Umbilical cord (tissue), 2 donors: ENCODE data around the gene CHST8. TPM values are rescaled to one million over a fixed set of nuclear protein-coding genes. Genes with fewer than 3 reads are reported as not detected.
"Not testable (repeated sequence)": the region's sequence is repeated elsewhere in the genome, so short reads cannot be mapped to it uniquely, and the experiment has no call there.

Experiments used
- DNase-seq: peaks from one replicate; pipeline ENCODE4 v3.0.0-alpha.2; 2015; ENCODE audit warnings: low spot score
- total RNA-seq: library from RNA; depleted of rRNA; stranded (reverse); fragments of >200 nt; gene quantifications from one replicate; pipeline ENCODE4 v1.2.3, GENCODE V29; 2014; ENCODE audit warnings: low replicate concordance; ENCODE audit not compliant: insufficient read depth

Gene CHST8
- total RNA-seq, 1 donor from 2014 or later = not detected

DNA sequence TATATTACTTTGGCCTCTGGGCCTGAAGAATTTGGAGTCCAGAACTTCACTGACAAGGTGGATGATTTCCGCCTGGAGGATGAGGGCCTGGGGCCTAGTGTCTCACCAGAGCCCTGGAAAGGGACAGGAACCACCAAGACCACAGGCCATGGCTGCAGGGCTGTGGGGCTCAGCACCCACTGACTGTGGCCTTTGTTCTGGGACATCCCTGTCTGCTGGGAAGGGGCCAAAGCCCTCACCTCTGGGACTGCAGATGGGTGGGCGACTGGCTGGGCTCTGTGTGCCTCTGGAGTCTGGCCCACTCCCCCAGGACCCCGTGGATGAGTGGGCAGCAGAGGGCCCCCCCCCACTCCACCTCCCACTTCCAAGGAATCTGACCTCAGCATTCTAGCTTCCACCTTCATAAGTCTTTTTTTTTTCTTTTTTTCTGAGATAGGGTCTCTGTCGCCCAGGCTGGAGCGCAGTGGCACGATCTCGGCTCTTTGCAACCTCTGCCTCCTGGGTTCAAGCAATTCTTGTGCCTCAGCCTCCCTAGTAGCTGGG is 20.3 kb downstream of the CHST8 start:
- DNase-seq = no peak

GRCh38 chr19:33644284-33644836 is 22.6 kb downstream of the CHST8 start:
- DNase-seq = no peak

- no peak for DNase-seq
These were observed 24.6 kb downstream of the CHST8 start for GRCh38 chr19:33646306-33646705.

DNA sequence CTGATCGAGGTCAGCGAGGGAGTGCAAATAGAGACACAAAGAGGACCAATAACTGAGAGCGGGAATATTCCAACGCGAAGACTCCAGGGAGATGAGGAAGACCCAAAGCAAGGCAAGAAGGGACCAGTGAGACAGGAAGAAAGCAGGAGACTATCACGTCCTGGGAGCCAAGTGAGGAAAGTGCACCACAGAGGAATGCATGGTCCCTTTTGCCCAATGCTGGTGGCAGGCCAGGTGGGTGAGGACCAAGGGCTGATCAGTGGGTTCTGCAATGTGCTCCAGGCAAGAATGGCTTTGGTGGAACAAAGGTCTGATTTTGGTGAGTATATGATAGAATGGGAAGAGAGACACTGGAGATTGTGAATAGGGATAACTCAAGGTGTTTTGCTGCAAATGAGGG is 25.4 kb downstream of the CHST8 start:
- no peak for DNase-seq

GRCh38 chr19:33649627-33650305 is 28.0 kb downstream of the CHST8 start:
- no peak for DNase-seq

DNA sequence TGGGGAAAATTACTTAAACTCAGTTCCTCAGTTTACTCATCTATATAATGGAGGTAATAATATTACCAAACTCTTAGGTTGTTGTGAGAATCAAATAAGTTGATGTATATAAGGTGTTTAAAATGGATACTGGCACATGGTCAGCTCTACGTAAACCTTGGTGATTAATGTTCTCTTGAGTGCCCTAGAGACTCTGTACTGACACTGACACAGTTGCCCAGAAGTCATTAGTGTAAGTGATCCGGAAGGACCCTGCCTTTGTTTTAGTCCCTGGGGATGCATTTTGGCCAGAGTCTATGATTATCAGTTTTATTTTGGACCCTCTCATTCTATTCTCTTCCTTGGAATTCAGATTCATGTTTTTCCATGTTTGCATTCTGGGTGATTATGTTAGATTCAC is 31.9 kb downstream of the CHST8 start:
- DNase-seq = no peak

DNA sequence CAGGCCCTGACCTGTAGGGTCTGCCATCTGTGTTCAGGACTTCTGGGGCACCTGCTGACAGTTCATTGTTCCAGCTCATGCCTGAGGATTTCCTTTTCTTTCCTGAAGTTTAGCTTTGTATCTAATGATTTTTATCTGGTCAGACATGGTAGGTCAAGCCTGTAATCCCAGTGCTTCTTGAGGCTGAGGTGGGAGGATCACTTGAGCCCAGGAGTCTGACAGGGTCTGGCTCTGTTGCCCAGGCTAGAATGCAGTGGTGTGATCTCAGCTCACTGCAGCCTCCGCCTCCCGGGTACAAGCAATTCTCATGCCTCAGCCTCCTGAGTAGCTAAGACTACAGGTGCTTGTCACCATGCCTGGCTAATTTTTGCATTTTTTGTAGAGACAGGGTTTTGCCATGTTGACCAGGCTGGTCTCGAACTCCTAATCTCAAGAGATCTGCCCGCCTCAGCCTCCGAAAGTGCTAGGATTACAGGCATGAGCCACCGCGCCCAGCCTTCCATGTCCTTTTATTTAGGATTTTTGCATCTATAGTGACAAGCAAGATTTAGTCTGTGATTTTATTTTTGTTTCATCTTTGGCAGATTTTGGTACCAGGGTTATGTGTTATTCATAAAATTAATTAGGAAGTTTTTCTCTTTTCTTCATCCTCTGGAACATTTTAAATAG is 33.2 kb downstream of the CHST8 start:
- DNase-seq = no peak

DNA sequence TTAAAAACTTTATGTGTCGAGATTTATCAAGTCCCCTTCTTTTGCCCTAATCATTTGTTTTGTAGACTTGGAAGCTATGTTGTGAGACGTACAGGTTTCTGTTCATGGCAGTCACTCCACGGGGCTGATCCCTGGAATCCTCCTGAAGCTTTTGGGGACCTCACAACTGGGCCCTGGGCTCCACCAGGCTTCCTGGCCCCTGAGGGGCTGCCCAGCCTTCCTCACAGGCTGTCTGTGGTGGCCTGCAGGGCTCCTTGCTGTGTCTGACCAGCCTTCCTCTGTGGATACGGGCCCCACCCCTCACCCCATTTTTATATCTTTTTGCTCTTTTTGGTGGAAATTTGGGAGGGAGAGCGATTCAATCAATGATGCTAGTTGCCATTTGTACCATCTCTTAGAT is 38.1 kb downstream of the CHST8 start:
- DNase-seq = no peak

GRCh38 chr19:33660410-33661124 is 38.8 kb downstream of the CHST8 start:
- DNase-seq = no peak

DNA sequence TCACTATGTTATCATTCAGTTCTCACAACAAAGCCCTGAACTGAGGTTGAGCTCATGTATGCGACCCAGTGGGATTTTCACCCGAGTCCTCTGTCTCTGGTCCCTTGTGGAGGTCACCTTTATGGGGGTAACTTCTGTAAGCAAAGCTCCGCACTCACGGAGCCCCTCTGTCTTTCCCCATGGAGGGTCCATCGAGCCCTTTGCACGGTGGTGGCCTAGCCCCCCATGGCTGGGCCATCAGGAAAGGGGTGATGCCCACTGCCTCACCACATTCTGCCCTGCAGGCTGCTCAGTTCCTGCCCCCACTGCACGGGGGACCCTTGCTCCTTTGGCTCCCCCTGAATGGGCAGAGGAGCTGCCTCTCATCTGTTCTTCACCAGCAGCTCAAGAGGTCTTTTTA is 39.6 kb downstream of the CHST8 start:
- no peak for DNase-seq

- no peak for DNase-seq
These were observed 40.8 kb downstream of the CHST8 start for GRCh38 chr19:33662391-33663092.

DNA sequence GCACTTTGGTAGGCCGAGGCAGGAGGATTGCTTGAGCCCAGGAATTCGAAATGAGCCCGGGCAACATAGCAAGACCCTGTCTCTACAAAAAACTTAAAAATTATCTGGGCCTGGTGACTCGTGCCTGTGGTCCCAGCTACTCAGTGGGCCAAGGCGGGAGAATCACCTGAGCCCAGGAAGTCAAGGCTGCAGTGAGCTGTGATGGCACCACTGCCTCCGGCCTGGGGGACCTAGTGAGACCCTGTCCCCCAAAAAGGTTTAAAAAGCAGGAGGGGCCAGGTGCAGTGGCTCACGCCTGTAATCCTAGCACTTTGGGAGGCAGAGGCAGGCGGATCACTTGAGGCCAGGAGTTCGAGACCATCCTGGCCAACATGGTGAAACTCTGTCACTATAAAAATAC is 41.6 kb downstream of the CHST8 start:
- DNase-seq = not testable (repeated sequence)

DNA sequence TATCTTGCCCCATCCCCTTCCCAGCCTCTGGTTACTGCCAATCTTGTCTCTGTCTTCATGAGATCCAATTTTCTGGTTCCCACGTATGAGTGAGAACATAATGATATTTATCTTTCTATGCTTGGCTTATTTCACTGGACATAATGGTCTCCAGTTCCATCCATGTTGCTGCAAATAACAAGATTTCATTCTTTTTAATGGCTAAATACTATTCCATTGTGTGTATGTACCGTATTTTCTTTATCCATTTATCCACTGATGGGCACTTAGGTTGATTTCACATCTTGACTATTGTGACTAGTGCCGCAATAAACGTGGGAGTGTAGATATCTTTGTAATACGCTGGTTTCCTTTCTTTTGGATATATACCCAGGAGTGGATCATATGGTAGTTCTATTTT is 43.0 kb downstream of the CHST8 start:
- no peak for DNase-seq

DNA sequence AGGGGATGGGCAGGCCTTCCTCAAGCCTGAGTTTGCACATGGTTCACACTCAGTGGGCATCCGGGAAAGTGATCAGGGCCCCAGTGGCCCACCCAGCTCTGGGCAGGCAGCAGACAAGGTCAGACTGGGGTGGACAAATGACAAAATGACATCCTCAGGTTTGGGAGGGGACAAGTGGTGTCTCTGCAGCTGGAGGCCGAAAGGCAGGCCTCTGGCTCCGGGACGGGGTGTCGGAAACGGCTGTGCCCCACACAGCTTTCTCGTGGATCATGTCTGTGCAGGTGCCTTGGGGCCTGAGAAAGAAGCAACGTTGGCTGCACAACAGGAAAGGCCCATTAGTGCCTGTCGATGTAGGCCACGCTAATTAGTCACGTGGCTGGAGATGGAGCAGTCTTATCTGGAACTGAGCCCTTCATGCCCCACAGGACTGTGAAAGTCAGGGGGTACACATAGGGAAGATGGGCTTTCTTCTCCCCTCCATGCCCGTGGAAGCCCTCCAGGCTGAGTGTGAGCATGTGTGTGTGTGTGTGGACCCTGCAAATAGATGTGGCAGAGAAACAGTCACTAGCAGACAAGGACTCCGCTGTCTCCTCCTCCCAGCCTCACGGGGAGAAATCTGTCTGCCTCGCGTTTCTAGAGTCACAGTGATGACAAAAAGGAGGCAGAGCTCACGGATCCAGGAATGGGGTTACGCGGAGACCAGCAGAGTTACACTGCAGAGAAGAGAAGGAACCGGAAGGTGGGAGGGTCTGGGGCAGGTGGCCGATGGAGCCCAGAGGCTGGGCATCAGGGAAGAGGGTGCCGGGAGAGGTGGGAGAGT is 44.2 kb downstream of the CHST8 start:
- no peak for DNase-seq

GRCh38 chr19:33667141-33667650 is 45.4 kb downstream of the CHST8 start:
- no peak for DNase-seq

DNA sequence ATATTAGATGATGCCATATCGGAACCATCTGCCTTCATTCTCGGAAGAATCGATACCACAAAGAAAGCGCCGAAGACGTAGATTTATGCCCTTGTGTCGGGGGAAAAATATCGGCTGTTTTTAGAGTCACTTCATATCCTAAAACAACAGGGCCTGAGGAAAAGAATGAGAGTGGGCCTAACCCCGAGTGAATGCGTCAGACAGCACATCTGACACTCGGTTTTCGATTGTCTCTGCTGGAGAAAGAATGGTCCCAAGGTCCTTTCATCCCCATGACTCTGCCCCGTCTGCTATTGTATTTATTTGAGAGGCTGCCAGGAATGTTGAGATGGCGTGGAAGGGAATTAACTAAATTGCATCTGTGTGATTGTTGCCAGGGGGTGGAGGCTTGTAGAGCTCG is 46.1 kb downstream of the CHST8 start:
- DNase-seq = no peak

DNA sequence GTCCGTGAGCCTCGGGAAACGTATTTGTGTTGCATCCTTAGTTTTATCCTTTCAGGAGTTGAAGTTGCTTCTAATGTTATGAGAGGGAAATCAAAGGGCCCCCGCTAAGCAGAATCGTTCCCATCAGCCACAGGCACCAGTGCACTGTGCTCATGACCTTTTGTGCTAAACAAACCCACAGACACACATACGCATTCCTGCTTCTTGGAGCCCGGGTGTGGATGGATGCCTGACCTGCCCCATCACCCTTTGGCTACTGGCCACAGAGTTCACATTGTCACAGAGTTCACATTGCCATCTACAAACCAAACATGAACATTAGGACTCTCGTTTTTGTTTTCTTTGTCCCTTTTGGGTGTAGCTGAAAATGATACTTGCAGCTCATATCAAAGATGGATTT is 47.2 kb downstream of the CHST8 start:
- DNase-seq = no peak

DNA sequence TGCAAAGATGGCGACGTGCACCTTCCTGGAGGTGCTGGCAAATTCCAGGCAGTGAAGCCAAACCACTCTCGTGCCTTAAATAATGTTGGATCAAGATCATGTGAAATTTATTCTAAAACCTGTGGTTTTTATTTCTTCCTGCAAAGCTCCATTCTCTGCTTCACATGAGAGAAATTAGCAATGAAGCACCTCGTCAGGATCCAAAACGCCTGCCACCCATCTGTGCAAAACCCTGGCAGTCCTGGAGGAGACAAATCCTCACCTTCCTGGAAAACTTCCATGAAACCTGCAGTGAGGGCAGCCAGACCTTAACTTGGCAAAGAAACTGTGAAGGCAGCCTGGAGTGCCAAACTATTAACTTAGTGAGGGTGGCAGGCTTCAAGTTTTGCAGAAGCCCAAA is 47.6 kb downstream of the CHST8 start:
- no peak for DNase-seq

DNA sequence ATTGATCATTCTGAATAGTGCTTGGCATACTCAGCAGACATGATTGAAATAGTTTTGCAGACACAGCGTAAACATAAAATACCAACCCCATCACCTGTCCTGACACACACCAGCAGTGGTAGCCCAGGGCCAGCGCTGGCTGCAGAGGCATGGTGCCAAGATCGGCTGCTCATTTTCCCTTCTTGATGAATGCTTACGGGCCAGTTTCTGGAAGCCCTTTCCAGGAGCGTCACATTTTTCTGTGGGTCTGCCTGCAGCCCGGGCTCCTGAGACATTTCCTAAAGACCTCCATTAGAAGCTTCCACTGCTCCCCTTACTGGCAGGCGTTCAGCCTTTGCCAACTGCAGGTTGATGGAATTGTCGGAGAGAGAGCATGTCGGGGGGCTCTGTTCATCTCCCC is 48.6 kb downstream of the CHST8 start:
- DNase-seq = no peak

DNA sequence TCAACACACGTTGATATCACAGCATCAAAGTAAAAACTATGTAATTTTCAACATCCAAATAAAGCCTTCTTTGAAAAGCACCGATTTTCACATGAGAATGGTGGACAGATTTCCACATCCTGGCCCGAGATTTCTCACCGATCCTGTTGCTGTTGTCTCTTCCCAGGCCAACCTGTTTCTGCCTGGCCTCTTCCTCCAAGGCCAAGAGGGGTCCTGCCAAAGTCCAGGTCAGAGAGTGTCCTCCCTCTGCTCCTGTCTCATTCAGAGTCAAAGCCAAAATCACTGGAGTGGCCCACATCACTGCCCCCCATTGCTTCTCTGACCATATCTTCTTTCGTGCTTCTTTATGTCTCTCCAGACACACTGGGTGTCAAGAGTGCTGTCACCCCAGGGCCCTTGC is 49.5 kb downstream of the CHST8 start:
- no peak for DNase-seq
